Measurements from ENCODE around the gene ZMYND11. TPM values are rescaled to one million over a fixed set of nuclear protein-coding genes. Genes with fewer than 3 reads are reported as not detected.

The ZMYND11 gene
- total RNA-seq, 1 experiment from 2014 or later = 40.3 TPM

DNA sequence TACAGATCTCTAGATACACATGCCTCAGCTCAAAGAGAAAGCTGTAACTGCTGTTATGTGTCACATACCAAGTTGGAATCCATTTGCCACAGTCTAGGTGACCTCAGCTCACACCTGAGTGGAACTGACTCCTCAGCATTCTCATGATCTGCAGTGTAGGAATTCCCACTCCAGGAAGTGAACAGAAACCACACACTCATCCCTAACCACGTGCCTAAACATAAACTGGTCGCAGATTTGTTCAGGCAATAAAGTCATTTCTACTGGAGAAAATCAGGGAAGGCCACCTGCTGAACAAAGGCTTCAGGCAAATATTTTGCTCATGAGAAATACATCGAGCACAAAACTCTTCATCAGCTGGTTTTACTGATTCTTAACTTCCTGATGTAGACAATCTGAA lies 23.0 kb upstream of the ZMYND11 start:
- Mint-ChIP-seq H3K27ac (ENCODE audit: unreplicated experiment) (no peak overlapping the region), H3K27me3 (ENCODE audit: unreplicated experiment) (no peaks in the 10 kb centered on the region), H3K4me1 (ENCODE audit: low read depth, unreplicated experiment) (no peaks in the 10 kb centered on the region), H3K36me3 (ENCODE audit: insufficient read depth, unreplicated experiment) (no peaks in the 10 kb centered on the region), H3K9me3 (ENCODE audit: low read depth, unreplicated experiment) (no peaks in the 10 kb centered on the region), H3K4me3 (ENCODE audit: low read depth, unreplicated experiment) (no peak overlapping the region)
- no TSS peak for BruUV-seq (replicated peaks)
- intact Hi-C loops (cut with micrococcal nuclease; ENCODE audit: unreplicated experiment) = no loop called here
- CTCF ChIA-PET = interaction anchor here (0.6 kb wide), 1 partner anchor 348 kb away, joined by 5 read pairs; no protein-coding TSS in a partner anchor
- no peak for DNase-seq
- TF ChIP-seq CTCF (IDR thresholded peaks at IDR 0.05; ENCODE audit: unreplicated experiment) = no peak

DNA sequence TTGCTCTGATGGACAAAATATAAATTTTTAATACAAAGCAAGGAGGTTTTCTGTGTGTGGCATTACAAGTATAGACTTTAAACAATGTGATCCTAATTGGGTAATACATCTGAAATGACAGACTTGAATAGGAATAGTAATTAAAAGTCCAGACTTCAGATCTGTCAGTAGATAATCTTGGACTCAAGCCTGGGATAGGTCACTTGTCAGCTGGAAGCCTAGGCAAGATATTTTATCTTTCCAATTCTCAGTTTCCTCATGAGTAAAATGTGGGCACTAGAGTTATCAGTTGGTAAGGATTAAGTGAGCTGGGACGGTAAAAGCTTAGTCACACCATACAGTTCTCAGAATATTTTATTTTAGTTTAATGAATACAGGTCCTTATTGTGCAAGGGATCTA lies 10.4 kb upstream of the ZMYND11 start:
- CTCF ChIA-PET = no interaction called here
- Mint-ChIP-seq H3K27ac (ENCODE audit: unreplicated experiment) (no peak overlapping the region), H3K9me3 (ENCODE audit: low read depth, unreplicated experiment) (peaks cover 6% of the 10 kb centered on the region), H3K4me1 (ENCODE audit: low read depth, unreplicated experiment) (no peaks in the 10 kb centered on the region), H3K4me3 (ENCODE audit: low read depth, unreplicated experiment) (no peak overlapping the region), H3K27me3 (ENCODE audit: unreplicated experiment) (peaks cover 15% of the 10 kb centered on the region), H3K36me3 (ENCODE audit: insufficient read depth, unreplicated experiment) (no peaks in the 10 kb centered on the region)
- intact Hi-C loops (cut with micrococcal nuclease; ENCODE audit: unreplicated experiment) = no loop called here
- BruUV-seq (replicated peaks) = no TSS peak
- no peak for DNase-seq
- no peak for TF ChIP-seq CTCF (IDR thresholded peaks at IDR 0.05; ENCODE audit: unreplicated experiment)

DNA sequence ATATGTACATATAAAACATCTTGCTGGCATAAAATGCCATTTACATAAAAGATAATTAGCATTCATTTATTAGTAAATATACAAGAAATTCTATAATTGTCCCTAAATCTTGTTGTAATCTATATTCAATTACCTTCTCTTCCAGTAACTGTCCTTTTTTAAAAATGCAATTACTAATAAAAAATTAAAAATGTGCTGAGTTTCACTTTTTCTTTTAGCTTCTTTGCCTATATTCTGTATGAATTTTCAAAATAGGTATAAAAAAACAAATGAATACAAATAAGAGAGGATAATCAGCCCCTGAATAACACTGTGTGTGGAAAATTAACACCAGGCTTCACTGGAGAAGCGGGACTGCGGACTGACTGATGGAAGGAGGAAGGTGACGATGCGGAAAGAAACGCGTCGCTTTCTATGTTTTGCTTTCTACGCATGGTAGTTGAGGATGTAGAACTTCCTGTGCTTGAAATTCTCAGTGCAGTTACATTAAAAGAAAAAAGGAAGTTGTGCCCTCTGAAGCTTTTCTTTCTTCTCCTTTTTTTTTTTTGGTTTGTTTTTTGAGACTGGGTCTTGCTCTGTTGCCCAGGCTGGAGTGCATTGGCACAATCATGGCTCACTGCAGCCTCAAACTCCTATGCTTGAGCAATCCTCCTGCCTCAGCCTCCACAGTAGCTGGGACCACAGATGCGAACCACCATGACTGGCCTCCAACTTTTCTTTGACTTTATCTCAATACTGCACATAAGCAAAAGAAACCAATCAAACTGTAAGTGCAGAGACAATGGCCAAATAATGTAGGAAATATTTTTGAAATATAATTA lies 7.4 kb upstream of the ZMYND11 start:
- peaks cover 3% of the 10 kb centered on the region for H3K9me3 Mint-ChIP-seq (ENCODE audit: low read depth, unreplicated experiment)

GRCh38 chr10:129810-130209 lies 5.4 kb upstream of the ZMYND11 start:
- no TSS peak for BruUV-seq (replicated peaks)
- H3K36me3 Mint-ChIP-seq (ENCODE audit: insufficient read depth, unreplicated experiment) = peaks cover 10% of the 10 kb centered on the region
- CTCF ChIA-PET = no interaction called here
- H3K27me3 Mint-ChIP-seq (ENCODE audit: unreplicated experiment) = no peaks in the 10 kb centered on the region
- H3K27ac Mint-ChIP-seq (ENCODE audit: unreplicated experiment) = no peak overlapping the region
- intact Hi-C loops (cut with micrococcal nuclease; ENCODE audit: unreplicated experiment) = no loop called here
- TF ChIP-seq CTCF (IDR thresholded peaks at IDR 0.05; ENCODE audit: unreplicated experiment) = no peak
- no peak for DNase-seq
- peaks cover 23% of the 10 kb centered on the region for H3K4me1 Mint-ChIP-seq (ENCODE audit: low read depth, unreplicated experiment)
- no peak overlapping the region for H3K4me3 Mint-ChIP-seq (ENCODE audit: low read depth, unreplicated experiment)
- H3K9me3 Mint-ChIP-seq (ENCODE audit: low read depth, unreplicated experiment) = no peaks in the 10 kb centered on the region

More for the DNA sequence above, 7.4 kb upstream of the ZMYND11 start:
- CTCF ChIA-PET = no interaction called here
- no peak for DNase-seq
- Mint-ChIP-seq H3K27ac (ENCODE audit: unreplicated experiment) (no peak overlapping the region), H3K4me3 (ENCODE audit: low read depth, unreplicated experiment) (no peak overlapping the region), H3K4me1 (ENCODE audit: low read depth, unreplicated experiment) (peaks cover 11% of the 10 kb centered on the region), H3K27me3 (ENCODE audit: unreplicated experiment) (peaks cover 7% of the 10 kb centered on the region), H3K36me3 (ENCODE audit: insufficient read depth, unreplicated experiment) (no peaks in the 10 kb centered on the region)
- BruUV-seq (replicated peaks) = no TSS peak
- no peak for TF ChIP-seq CTCF (IDR thresholded peaks at IDR 0.05; ENCODE audit: unreplicated experiment)
- intact Hi-C loops (cut with micrococcal nuclease; ENCODE audit: unreplicated experiment) = no loop called here

All from Calu3 (cell line).